ENCODE data around the gene ACOT7. TPM values are rescaled to one million over a fixed set of nuclear protein-coding genes. Genes with fewer than 3 reads are reported as not detected.

Gene ACOT7
- total RNA-seq, 1 experiment from 2014 or later, result 165 TPM

GRCh38 chr1:6357243-6357936 lies 36.2 kb downstream of the ACOT7 start:
- H3K79me2 ChIP-seq (ENCODE audit: low read length), result peaks cover 80% of the 10 kb centered on the region
- no peak for ATAC-seq
- H3K9me2 ChIP-seq (replicated peaks; ENCODE audit: low read length), result no peaks in the 10 kb centered on the region
- H3K4me3 ChIP-seq (ENCODE audit: low read length), result no peak overlapping the region
- H3K9me3 ChIP-seq (ENCODE audit: low read length), result no peaks in the 10 kb centered on the region
- no peak overlapping the region for H3K9ac ChIP-seq (ENCODE audit: low read length)
- no peaks in the 10 kb centered on the region for H3K27me3 ChIP-seq (ENCODE audit: low read length)
- no peak overlapping the region for H3K4me2 ChIP-seq (ENCODE audit: low read length)
- peak; percentile 27 for DNase-seq
- TF ChIP-seq CTCF (conservative IDR thresholded peaks at IDR 0.05; ENCODE audit: low read depth, low read length) (peak; percentile 71), EZH2phosphoT487 (IDR thresholded peaks at IDR 0.05; ENCODE audit: borderline replicate concordance, low read length) (no peak), EZH2 (IDR thresholded peaks at IDR 0.05; ENCODE audit: low read length, unreplicated experiment) (no peak)
- peaks cover 14% of the 10 kb centered on the region for H3K4me1 ChIP-seq (ENCODE audit: insufficient read depth, low read length)
- H3K27ac ChIP-seq (ENCODE audit: low read length), result no peak overlapping the region
- ChIA-PET CTCF (interaction anchor here (0.6 to 1.0 kb wide), 2 partner anchors 9 to 37 kb away, joined by 3 read pairs; no protein-coding TSS in a partner anchor), POLR2A (ENCODE audit: unreplicated experiment) (no interaction called here)
- no peaks in the 10 kb centered on the region for H3K36me3 ChIP-seq (ENCODE audit: low read depth, low read length)
- no peaks in the 10 kb centered on the region for H4K20me1 ChIP-seq (ENCODE audit: low read length)
- no peak overlapping the region for H2AFZ ChIP-seq (ENCODE audit: low read length)
- no peaks in the 10 kb centered on the region for H3F3A ChIP-seq (ENCODE audit: low read length, unreplicated experiment)
- intact Hi-C loops (cut with micrococcal nuclease), result no loop called here
- no TSS peak for BruUV-seq (replicated peaks)

GRCh38 chr1:6355621-6356020 lies 37.9 kb downstream of the ACOT7 start:
- ATAC-seq, result no peak

More at GRCh38 chr1:6355621-6356020, 37.9 kb downstream of the ACOT7 start:
- Histone ChIP-seq H3K9me3 (ENCODE audit: low read length) (no peaks in the 10 kb centered on the region), H3K36me3 (ENCODE audit: low read depth, low read length) (no peaks in the 10 kb centered on the region), H3K79me2 (ENCODE audit: low read length) (peaks cover 82% of the 10 kb centered on the region), H3K9ac (ENCODE audit: low read length) (no peak overlapping the region), H3K4me3 (ENCODE audit: low read length) (no peak overlapping the region), H4K20me1 (ENCODE audit: low read length) (no peaks in the 10 kb centered on the region), H3F3A (ENCODE audit: low read length, unreplicated experiment) (no peaks in the 10 kb centered on the region), H3K4me2 (ENCODE audit: low read length) (no peak overlapping the region), H3K27me3 (ENCODE audit: low read length) (no peaks in the 10 kb centered on the region), H2AFZ (ENCODE audit: low read length) (no peak overlapping the region), H3K9me2 (replicated peaks; ENCODE audit: low read length) (no peaks in the 10 kb centered on the region), H3K4me1 (ENCODE audit: insufficient read depth, low read length) (peaks cover 21% of the 10 kb centered on the region), H3K27ac (ENCODE audit: low read length) (no peak overlapping the region)
- DNase-seq, result no peak
- TF ChIP-seq EZH2 (IDR thresholded peaks at IDR 0.05; ENCODE audit: low read length, unreplicated experiment), result no peak
- TF ChIP-seq CTCF (conservative IDR thresholded peaks at IDR 0.05; ENCODE audit: low read depth, low read length), result no peak
- no peak for TF ChIP-seq EZH2phosphoT487 (IDR thresholded peaks at IDR 0.05; ENCODE audit: borderline replicate concordance, low read length)
- no TSS peak for BruUV-seq (replicated peaks)
- ChIA-PET POLR2A (ENCODE audit: unreplicated experiment) (no interaction called here), CTCF (interaction anchor here (0.6 kb wide), 1 partner anchor 62 kb away, joined by 3 read pairs; no protein-coding TSS in a partner anchor)
- intact Hi-C loops (cut with micrococcal nuclease), result no loop called here

Measured in PC-3 (cell line).